Endothelial cell (in vitro differentiated cells): ENCODE results near the gene NLRP14. TPM values are rescaled to one million over a fixed set of nuclear protein-coding genes. Genes with fewer than 3 reads are reported as not detected.

Experiments used
- DNase-seq: peaks from one replicate; pipeline ENCODE4 v3.0.0; 2021; ENCODE audit warnings: low spot score
- H3K27ac Mint-ChIP-seq: one replicate; pipeline ENCODE4 v1.8.0; 2021; ENCODE audit warnings: mixed read lengths, inconsistent platforms; ENCODE audit not compliant: unreplicated experiment
- H3K27me3 Mint-ChIP-seq: one replicate; pipeline ENCODE4 v1.8.0; 2021; ENCODE audit warnings: mild to moderate bottlenecking, moderate library complexity, mixed read lengths, inconsistent platforms; ENCODE audit not compliant: unreplicated experiment
- H3K36me3 Mint-ChIP-seq: one replicate; pipeline ENCODE4 v1.8.0; 2021; ENCODE audit warnings: mild to moderate bottlenecking, low read depth, mixed read lengths, inconsistent platforms; ENCODE audit not compliant: unreplicated experiment
- H3K4me1 Mint-ChIP-seq: one replicate; pipeline ENCODE4 v1.8.0; 2021; ENCODE audit warnings: mild to moderate bottlenecking, mixed read lengths, inconsistent platforms; ENCODE audit not compliant: unreplicated experiment
- H3K4me3 Mint-ChIP-seq: one replicate; pipeline ENCODE4 v1.8.0; 2021; ENCODE audit warnings: mild to moderate bottlenecking, mixed read lengths, inconsistent platforms; ENCODE audit not compliant: unreplicated experiment
- H3K9me3 Mint-ChIP-seq: one replicate; pipeline ENCODE4 v1.8.0; 2021; ENCODE audit warnings: mixed read lengths, inconsistent platforms; ENCODE audit not compliant: unreplicated experiment
- CTCF ChIP-seq: fragments of 200-600 bp; sonication (generic); IDR thresholded peaks from one replicate; pipeline ENCODE4 v1.5.0; 2021; ENCODE audit warnings: antibody characterized with exemption; ENCODE audit not compliant: unreplicated experiment
- total RNA-seq: library from RNA; stranded (reverse); fragmentation: NEBNext Ultra II Directional; extraction: Animal tissue kit (Norgen Biotek cat#: 25700); gene quantifications from one replicate; pipeline ENCODE4 v1.2.1, GENCODE V29; 2021; ENCODE audit not compliant: unreplicated experiment

Gene NLRP14
- total RNA-seq, 1 donor from 2014 or later: 0.13 TPM

GRCh38 chr11:7050191-7050590 lies 29.9 kb downstream of the NLRP14 start:
- no peak for TF ChIP-seq CTCF
- no peaks in the 10 kb centered on the region for H3K9me3 Mint-ChIP-seq
- no peaks in the 10 kb centered on the region for H3K27me3 Mint-ChIP-seq
- H3K4me1 Mint-ChIP-seq: no peaks in the 10 kb centered on the region
- no peak overlapping the region for H3K4me3 Mint-ChIP-seq
- no peak overlapping the region for H3K27ac Mint-ChIP-seq
- DNase-seq: no peak
- H3K36me3 Mint-ChIP-seq: no peaks in the 10 kb centered on the region

- no peak for TF ChIP-seq CTCF
- H3K9me3 Mint-ChIP-seq: no peaks in the 10 kb centered on the region
- no peak for DNase-seq
- H3K4me3 Mint-ChIP-seq: no peak overlapping the region
- no peak overlapping the region for H3K27ac Mint-ChIP-seq
- peaks cover 7% of the 10 kb centered on the region for H3K4me1 Mint-ChIP-seq
- H3K27me3 Mint-ChIP-seq: no peaks in the 10 kb centered on the region
- no peaks in the 10 kb centered on the region for H3K36me3 Mint-ChIP-seq
Measured at GRCh38 chr11:7056828-7057513, 36.7 kb downstream of the NLRP14 start.

- Mint-ChIP-seq H3K9me3 (no peaks in the 10 kb centered on the region), H3K4me3 (no peak overlapping the region), H3K27me3 (no peaks in the 10 kb centered on the region), H3K27ac (no peak overlapping the region), H3K4me1 (peaks cover 7% of the 10 kb centered on the region), H3K36me3 (no peaks in the 10 kb centered on the region)
- no peak for DNase-seq
- TF ChIP-seq CTCF: no peak
Measured at GRCh38 chr11:7057641-7058040, 37.4 kb downstream of the NLRP14 start.

GRCh38 chr11:7060868-7061267 lies 40.6 kb downstream of the NLRP14 start:
- H3K36me3 Mint-ChIP-seq: no peaks in the 10 kb centered on the region
- no peak overlapping the region for H3K27ac Mint-ChIP-seq
- no peaks in the 10 kb centered on the region for H3K27me3 Mint-ChIP-seq
- no peaks in the 10 kb centered on the region for H3K9me3 Mint-ChIP-seq
- no peak for TF ChIP-seq CTCF
- H3K4me3 Mint-ChIP-seq: no peak overlapping the region
- H3K4me1 Mint-ChIP-seq: peaks cover 7% of the 10 kb centered on the region
- no peak for DNase-seq

GRCh38 chr11:7062534-7062933 lies 42.3 kb downstream of the NLRP14 start:
- Mint-ChIP-seq H3K4me1 (peaks cover 7% of the 10 kb centered on the region), H3K27me3 (no peaks in the 10 kb centered on the region), H3K27ac (no peak overlapping the region), H3K36me3 (no peaks in the 10 kb centered on the region), H3K4me3 (no peak overlapping the region), H3K9me3 (no peaks in the 10 kb centered on the region)
- DNase-seq: no peak
- no peak for TF ChIP-seq CTCF
